GM18907 (cell line): ENCODE data around the gene MRPS6.

ENCODE experiments used
- ATAC-seq: cut with Tn5 transposase; IDR thresholded peaks from one replicate; pipeline ENCODE4 v1.9.1; 2021; ENCODE audit warnings: mild to moderate bottlenecking, moderate library complexity; ENCODE audit not compliant: unreplicated experiment

MRPS6 gene

GRCh38 chr21:34130716-34130985 is 57.3 kb downstream of the MRPS6 start:
- ATAC-seq = no peak

GRCh38 chr21:34131586-34131985 is 58.2 kb downstream of the MRPS6 start:
- no peak for ATAC-seq

- ATAC-seq = no peak
Observed at GRCh38 chr21:34132202-34132601, 58.8 kb downstream of the MRPS6 start.

DNA sequence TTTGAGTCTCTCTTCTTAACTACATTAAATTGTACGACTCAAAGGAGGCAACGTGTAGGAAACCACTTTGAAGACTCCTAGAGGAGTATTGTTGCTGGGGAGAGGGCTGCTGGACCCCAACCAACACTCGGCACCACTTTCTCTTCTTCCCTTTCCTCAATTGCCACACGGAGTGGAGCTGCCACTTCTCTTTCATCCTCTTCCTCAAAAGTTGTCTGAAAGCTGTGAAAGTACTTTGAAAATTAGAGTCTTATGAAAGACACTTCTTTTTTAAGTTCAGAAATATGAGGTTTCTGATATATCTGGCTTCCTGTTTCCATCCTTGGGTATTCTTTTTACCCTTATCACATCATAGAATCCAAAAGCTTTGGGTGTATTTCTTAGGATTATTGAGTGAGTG is 59.5 kb downstream of the MRPS6 start:
- no peak for ATAC-seq

DNA sequence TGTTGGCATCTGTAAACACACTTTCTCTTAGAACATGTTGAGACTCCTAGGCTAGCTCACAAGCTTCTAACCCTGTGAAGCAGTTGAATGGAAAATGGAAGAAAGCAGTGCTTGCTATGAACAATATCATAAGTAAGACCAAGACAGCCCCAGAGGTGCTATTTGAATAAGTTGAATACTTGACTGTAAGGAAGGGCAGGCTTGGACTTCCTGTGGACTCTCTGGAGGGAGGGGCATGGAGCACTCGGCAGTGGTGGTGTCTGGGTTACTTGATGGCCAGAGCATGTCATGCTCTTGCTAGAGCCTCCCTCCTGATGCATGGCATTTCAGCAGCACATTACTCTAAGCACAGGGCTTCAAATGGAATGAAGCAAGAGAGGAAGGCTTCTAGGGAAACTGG is 60.0 kb downstream of the MRPS6 start:
- ATAC-seq = no peak

DNA sequence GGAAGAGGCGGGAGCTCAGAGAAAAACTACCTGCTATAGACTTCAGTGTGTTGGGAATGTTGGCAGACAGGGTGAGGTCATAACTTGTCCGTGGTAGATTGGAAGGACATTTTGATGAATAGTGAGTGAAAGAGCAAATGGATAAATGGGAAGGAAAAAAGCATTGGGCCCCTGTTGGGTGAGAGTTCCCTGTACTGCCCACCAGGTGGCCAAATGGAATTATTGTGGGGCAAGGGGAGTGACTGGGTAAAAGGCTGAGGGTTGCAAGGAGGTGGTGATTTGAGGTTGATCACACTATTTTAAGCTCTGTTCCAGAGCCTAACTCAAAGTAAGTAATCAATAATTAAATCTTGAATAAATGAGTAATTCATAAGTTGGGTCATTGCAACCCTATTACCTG is 60.4 kb downstream of the MRPS6 start:
- no peak for ATAC-seq

DNA sequence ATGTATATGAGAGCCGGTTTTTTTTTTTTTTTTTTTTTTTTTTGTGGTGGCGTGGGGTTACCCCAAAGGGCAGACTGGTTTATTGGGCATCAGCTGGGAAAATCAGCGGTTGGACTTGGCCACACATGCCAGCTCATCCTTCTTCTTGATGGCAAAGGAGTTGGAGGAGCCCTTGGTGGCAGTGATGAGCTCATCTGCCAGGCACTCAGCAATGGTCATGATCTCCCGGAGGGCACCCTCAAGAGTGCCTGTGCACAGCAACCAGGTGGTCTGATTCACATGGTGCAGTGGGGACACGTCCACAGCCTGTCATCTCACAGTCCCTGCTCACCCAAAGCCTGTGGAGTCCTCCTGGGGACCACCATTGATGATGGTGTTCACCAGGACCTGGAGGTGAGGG is 62.0 kb downstream of the MRPS6 start:
- no peak for ATAC-seq

DNA sequence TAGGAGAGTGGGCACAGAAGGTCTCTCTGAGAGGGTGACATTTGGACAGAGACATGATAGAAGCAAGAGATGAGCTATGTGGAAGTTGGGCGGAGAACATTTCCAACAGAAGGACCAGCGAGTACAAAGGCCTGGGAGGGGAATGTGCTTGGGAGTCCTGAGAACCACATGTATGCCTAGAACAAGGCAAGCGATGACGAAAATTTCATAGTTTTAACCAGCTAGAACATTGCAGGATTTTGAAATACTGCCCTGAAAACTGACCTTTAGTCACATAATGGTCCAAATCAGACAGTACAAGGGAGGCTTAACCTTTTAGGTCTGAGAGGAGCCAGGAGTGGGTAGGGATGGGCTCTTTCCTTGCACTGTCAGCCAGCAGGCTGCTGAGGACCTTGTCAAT is 68.0 kb downstream of the MRPS6 start:
- no peak for ATAC-seq

DNA sequence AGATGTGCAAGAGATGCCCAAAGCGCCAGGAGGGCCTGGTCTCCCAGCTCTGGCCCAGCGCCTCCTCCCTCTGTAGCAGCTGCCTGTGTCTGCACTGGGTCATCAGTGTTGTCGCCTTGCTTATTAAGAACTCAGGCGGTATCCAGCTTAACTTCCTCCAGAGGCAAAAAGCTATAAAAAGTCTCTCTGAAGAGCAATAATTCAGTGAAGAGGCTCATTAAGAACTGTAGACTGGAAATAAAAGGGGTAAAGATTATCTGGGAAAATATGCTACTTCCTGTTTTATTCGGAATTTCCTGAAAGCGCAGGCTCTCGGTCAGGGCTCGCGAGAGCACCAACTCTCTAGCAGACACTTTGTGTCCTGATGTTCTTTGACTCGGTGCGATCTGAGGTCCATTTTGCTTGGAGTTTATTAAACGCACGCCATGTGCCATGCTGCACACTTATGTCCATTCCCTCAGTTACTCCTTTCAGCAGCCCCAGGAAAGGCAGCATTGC is 70.4 kb downstream of the MRPS6 start:
- no peak for ATAC-seq

DNA sequence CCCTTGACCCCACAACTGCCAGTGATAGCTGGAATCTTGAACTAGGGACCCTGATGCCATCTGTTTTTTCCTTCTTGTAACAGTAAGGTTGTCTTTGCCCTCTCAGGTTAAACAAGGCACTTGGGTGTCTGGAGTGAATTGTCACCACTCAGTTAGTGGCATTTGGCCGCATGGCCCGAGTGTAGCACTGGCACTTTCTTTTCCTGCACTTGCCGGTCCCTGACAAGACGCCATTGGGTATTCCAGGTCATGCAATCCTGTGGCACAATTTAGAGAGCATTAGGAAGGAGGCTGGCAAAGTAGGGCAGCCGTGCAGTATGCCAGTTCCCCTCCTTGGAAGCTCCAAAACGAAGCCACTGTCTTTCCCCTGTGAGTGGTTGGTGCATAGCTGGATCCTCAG is 70.8 kb downstream of the MRPS6 start:
- no peak for ATAC-seq

- no peak for ATAC-seq
Observed at GRCh38 chr21:34147792-34148418, 74.5 kb downstream of the MRPS6 start.

DNA sequence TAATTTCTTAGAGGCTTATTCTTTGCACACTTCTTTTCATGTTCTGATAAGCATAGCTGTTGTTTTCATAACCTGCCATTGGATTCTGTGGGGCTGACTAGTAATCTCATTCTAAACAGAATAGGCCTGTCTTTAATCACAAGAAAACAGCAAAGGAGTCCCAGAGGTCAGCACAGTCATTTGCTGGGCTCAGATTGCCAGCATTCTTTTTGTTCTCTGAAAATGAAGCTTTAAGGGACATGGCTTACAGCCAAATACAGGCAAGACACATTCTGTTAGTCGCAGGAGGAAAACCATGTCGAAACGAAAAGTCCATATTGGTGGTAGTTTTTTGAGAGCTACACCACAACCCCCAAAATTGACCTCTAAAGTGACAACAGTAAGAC is 75.0 kb downstream of the MRPS6 start:
- no peak for ATAC-seq

GRCh38 chr21:34148826-34149558 is 75.6 kb downstream of the MRPS6 start:
- no peak for ATAC-seq

DNA sequence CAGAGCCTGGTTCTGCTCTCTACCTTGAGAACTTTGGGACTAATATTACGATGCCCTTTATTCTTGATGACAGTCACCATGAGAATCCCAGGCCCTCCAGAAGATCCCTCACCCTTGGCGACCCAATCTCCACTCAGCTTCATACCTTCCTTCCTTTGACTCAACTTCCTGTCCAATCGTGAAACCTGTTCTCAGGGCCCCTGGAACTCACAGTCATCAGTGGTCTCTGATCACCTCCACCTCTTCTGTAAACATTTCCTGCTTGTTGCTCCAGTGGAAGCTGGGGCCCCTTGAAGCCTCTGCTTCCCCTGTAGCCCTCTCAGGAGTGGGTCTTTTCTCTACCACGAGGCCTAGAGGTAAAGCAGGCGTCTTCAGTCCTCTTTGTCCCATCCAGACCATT is 79.1 kb downstream of the MRPS6 start:
- no peak for ATAC-seq

- no peak for ATAC-seq
Observed at GRCh38 chr21:34154878-34155277, 81.5 kb downstream of the MRPS6 start.

- ATAC-seq = no peak
Observed at GRCh38 chr21:34156957-34157356, 83.6 kb downstream of the MRPS6 start.

- ATAC-seq = no peak
Observed at GRCh38 chr21:34157521-34157920, 84.1 kb downstream of the MRPS6 start.

DNA sequence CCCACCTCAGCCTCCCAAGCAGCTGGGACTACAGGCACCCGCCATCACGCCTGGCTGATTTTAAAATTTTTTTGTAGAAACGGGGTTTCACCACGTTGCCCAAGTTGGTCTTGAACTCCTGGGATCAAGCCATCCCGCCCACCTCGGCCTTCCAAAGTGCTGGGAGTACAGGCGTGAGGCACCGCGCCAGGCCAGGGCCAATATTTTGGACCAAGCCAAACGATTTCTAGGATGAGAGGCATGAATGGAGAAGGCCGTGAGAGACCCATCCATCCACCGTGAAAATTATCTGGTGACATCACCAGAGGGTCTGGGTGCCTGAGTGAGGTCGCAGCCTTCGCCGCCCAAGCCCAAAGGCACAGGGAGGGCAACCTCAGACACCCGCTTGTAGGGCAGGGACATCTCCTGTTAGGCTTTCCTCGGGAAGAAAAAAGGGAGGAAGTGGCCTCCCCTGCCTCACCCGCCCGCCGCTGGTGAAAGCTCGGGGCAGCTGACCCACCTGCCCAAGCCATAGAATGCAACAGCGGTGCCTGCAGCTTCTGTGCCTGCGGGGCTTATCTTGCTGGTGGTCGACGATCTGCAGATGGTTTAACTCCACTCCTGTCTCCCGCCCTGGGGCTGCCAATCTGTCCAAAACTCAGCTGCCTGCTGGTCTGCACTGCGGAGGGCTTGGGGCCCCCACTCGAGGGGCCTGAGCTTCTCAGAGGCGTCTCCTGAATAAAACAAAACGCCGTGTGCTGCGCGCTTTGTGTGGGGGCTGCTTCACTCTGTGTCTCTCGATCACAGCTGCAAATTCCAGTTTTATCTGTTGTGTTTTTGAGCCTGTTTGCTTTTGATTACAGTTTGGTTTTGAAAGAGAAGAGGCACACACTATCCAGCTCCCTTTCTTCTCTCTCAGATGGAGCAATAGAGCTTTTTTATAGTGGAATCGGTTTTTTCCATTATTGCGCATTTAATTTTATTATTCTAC is 85.8 kb downstream of the MRPS6 start:
- ATAC-seq = no peak

- no peak for ATAC-seq
Observed at GRCh38 chr21:34166468-34166867, 93.1 kb downstream of the MRPS6 start.

DNA sequence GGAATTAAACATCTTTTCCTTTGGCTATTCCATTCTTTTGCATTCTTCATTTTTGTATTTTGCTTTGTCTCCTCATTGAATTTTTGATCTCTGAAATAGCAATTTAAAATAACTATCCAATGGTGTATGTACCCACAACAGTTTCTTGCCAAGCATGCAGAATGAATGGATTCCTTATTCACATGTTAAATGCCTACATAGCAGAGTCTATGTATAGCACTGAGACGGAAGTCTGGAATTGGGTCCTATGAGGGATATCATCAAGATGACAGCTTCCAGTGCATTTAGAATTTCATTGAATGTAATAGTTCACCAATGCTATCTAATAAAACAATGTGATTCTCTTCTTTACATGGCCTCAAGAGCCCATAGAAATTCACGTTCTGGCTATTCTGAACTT is 97.5 kb downstream of the MRPS6 start:
- ATAC-seq = no peak

DNA sequence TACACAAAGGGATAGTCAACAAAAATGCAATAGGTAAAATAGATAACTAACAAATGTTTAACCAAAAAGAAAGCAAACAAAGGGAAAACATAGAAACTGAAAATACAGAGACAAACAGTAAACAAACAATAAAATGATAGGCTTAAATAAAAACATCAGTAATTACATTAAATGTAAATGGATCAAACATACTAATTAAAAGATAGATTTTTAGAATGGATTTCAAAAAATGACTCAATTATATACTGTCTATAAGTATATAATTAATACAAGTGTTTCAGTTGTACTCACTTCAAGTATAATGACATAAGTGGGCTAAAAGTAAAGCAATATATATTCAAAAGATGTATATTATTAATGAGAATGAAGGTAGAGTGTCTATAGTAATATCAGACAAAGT is 101.1 kb downstream of the MRPS6 start:
- ATAC-seq = no peak

- no peak for ATAC-seq
Observed at GRCh38 chr21:34176448-34176847, 103.1 kb downstream of the MRPS6 start.
